Liver (tissue), 3 donors: ENCODE results near the gene LYRM1.

Experiments used
- CTCF ChIP-seq: fragments of 150-350 bp; IDR thresholded peaks from 2 replicates; pipeline ENCODE4 v1.5.1; 2017; ENCODE audit warnings: improper control_type of control experiment, low read depth, low read length; ENCODE audit not compliant: missing input control
- GABPA ChIP-seq, 2 donors: IDR thresholded peaks in 1 of 2; conservative IDR thresholded peaks in 1 of 2; 2 replicates each; pipeline ENCODE4 v1.6.1; 2016; ENCODE audit warnings: antibody characterized with exemption in 2 of 2, mild to moderate bottlenecking in 1 of 2, moderate library complexity in 1 of 2
- RAD21 ChIP-seq, 2 donors: IDR thresholded peaks; 2 replicates each; pipeline ENCODE4 v1.6.1; 2016; ENCODE audit warnings: antibody characterized with exemption in 2 of 2, mild to moderate bottlenecking in 2 of 2
- TAF1 ChIP-seq: conservative IDR thresholded peaks from 2 replicates; pipeline ENCODE4 v1.6.1; 2016; ENCODE audit warnings: antibody characterized with exemption, mild to moderate bottlenecking
- YY1 ChIP-seq: IDR thresholded peaks from 2 replicates; pipeline ENCODE4 v1.6.1; 2016; ENCODE audit warnings: antibody characterized with exemption, mild to moderate bottlenecking
- TF ChIP-seq, protein P1 (sequence below): IDR thresholded peaks from 2 replicates; pipeline ENCODE4 v1.6.1; 2016; ENCODE audit warnings: antibody characterized with exemption, mild to moderate bottlenecking
- donor health status: healthy.
- donor health status: healthy.

DNA sequence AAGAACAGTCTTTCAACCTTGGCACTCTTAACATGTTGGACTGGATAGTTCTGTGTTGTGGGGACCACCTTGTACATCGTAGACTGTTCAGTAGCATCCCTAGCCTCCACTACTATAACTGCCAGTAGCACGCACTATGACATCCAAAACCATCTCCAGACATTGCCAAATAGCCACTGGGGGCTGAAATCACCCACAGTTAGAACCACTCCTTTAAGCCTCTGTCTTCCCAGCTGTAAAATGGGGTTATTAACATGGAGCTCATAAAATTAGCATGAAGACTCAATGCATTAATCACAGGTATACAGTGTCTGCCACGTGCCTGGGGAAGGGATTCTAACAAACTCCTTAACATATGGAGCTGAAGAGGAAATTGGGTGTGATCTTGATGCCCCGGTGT lies 49.7 kb downstream of the LYRM1 start:
- TF ChIP-seq TAF1 (no peak), CTCF (no peak), RAD21 (IDR thresholded peaks at IDR 0.05) (no peak), GABPA (IDR thresholded peaks at IDR 0.05 in 1 of 2, conservative IDR thresholded peaks at IDR 0.05 in 1 of 2) (no peak), YY1 (no peak)
- TF ChIP-seq, protein P1, sequence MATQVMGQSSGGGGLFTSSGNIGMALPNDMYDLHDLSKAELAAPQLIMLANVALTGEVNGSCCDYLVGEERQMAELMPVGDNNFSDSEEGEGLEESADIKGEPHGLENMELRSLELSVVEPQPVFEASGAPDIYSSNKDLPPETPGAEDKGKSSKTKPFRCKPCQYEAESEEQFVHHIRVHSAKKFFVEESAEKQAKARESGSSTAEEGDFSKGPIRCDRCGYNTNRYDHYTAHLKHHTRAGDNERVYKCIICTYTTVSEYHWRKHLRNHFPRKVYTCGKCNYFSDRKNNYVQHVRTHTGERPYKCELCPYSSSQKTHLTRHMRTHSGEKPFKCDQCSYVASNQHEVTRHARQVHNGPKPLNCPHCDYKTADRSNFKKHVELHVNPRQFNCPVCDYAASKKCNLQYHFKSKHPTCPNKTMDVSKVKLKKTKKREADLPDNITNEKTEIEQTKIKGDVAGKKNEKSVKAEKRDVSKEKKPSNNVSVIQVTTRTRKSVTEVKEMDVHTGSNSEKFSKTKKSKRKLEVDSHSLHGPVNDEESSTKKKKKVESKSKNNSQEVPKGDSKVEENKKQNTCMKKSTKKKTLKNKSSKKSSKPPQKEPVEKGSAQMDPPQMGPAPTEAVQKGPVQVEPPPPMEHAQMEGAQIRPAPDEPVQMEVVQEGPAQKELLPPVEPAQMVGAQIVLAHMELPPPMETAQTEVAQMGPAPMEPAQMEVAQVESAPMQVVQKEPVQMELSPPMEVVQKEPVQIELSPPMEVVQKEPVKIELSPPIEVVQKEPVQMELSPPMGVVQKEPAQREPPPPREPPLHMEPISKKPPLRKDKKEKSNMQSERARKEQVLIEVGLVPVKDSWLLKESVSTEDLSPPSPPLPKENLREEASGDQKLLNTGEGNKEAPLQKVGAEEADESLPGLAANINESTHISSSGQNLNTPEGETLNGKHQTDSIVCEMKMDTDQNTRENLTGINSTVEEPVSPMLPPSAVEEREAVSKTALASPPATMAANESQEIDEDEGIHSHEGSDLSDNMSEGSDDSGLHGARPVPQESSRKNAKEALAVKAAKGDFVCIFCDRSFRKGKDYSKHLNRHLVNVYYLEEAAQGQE: no peak
